Astrocyte of the hippocampus (primary cell): ENCODE results near the gene LDLRAD2.
"Not testable (repeated sequence)": the region's sequence is repeated elsewhere in the genome, so short reads cannot be mapped to it uniquely, and the experiment has no call there.

ENCODE experiments used
- DNase-seq: peaks from one replicate; pipeline ENCODE4 v3.0.0; 2011; ENCODE audit warnings: low read depth, low spot score

LDLRAD2 gene

GRCh38 chr1:21823980-21824702 is 12.1 kb downstream of the LDLRAD2 start:
- DNase-seq: no peak

- DNase-seq: no peak
Measured at GRCh38 chr1:21824926-21825325, 12.9 kb downstream of the LDLRAD2 start.

GRCh38 chr1:21825393-21825792 is 13.3 kb downstream of the LDLRAD2 start:
- DNase-seq: no peak

DNA sequence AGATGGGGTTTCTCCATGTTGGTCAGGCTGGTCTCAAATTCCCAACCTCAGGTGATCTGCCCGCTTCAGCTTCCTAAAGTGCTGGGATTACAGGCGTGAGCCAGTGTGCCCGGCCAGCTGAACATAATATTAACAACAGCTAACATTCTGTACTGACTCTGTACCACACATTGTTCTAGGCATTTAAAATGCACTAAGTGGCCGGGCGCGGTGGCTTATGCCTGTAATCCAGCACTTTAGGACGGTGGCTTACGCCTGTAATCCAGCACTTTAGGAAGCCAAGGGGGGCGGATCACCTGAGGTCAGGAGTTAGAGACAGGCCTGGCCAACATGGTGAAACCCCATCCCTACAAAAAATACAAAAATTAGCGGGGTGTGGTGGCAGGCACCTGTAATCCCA is 14.6 kb downstream of the LDLRAD2 start:
- not testable (repeated sequence) for DNase-seq

DNA sequence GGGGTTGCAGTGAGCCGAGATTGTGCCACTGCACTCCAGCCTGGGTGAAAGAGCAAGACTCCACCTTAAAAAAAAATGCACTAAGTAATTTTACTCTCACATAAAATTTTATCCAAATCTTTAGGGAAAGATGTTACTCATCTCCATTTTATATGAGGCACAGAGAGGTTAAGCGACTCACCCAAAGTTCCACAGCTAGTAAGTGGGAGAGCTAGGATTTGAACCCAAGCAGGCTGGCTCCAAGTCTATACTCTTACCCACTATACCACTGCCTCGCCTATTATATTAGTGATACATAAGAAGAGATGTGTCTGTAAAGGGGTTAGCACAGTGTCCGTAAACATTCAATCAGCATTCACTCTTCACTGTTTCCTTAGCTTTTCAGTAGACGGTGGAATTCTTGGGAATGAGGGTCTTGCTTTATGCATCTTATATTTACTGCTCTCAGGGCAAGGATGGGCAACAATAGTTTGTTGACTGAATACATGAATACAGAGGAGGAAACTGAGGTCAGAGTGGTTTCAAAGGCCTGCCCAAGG is 15.1 kb downstream of the LDLRAD2 start:
- DNase-seq: no peak

DNA sequence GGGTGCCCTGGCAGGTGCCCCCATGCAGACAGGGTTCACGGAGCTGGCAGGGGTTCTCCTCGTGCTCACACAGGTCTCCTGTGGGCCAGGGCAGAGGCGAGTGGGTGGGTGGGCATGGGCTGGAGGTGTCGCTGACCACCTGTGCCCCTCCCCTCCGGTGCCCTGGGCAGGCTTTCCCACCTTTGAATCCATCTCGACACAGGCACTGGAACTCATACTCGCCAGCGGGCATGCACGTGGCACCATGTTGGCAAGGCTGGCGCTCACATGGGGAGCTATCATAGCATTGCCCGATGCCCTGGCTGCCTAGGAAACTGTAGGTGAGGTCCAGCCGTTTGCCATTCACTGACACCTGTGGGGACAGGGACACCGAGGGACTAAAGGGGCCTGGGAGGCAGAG is 16.0 kb downstream of the LDLRAD2 start:
- DNase-seq: no peak

DNA sequence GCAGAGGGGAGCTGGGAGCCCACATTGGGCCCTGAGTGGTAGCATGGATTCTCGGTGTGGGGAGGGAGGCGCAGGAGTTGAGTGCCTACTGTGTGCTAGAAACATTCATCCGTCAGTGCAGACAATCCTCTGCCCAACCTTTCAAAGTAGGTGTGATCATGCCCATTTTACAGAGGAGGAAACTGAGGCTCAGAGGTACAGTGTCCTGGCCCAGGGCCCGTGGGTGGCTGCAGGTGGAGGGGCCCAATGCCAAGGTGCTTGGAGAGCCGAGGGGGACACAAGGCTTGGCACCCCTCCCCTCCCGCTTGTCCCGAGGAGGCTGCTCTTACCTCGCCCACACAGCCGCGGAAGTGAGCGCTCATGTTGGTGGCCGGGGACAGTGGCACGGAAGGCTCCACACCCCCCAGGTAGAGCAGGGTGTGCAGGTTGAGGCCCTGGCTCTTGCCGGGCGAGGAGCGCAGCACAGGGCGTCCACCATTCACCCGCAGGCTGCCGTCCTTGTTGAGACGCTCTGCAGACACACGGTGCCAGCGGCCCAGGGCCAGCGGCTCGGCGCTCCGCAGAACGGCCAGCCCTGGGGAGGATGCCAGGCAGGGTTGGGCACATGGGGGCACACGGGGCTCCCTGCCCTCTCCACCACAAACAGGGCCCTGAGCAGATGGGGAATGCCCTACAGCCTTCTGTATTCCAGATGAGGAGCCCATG is 16.6 kb downstream of the LDLRAD2 start:
- no peak for DNase-seq

GRCh38 chr1:21829294-21829693 is 17.2 kb downstream of the LDLRAD2 start:
- no peak for DNase-seq

- no peak for DNase-seq
Measured at GRCh38 chr1:21830792-21831453, 18.9 kb downstream of the LDLRAD2 start.

GRCh38 chr1:21831454-21831970 is 19.4 kb downstream of the LDLRAD2 start:
- DNase-seq: no peak

DNA sequence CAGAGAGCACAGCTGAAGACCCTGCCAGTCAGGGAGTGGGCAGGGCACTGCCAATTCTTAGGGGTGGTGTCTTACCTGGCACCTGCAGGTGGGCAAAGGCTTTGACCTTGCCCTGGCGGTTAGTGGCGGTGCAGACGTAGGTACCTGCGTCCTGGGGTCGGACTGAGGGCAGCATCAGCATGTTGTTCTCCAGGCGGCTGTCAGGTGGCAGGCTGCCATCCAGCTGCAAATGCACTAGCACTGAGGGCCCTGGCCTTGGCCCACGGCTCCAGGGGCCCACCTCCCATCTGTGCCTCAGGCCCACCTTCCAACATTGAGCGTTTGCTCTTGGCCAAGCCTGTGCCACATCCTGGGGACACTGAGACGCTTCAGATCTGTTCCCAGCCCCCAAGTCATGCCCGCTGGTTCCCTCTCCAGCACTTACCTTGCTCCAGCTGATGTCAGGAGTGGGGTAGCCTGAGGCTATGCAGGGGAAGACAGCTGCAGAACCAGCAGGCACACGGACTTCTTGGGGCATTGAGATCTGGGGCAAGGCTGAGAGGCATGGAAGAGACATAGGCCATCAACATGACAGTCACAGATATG is 21.4 kb downstream of the LDLRAD2 start:
- DNase-seq: no peak

DNA sequence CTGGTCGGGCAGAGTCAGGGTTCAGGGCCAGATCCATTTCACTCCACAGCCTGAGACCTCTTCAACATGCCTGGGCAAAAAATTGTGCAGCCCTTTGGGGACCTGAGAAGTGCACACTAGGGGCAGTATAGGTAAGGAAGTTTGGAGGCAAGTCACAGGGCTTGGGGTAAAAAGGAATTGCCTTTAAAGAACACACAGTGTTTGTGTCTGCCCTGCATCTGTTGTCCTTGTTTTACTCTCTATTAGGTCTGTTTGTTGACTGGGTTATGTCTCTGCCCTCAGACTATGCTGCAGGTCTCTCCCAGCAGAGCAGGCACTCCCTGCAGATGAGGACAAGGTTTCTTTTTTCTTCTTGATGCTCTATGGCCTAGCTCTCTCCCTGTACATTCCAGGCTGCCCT is 22.0 kb downstream of the LDLRAD2 start:
- DNase-seq: no peak

- DNase-seq: no peak
Measured at GRCh38 chr1:21834666-21835065, 22.6 kb downstream of the LDLRAD2 start.

- no peak for DNase-seq
Measured at GRCh38 chr1:21836010-21836409, 23.9 kb downstream of the LDLRAD2 start.

DNA sequence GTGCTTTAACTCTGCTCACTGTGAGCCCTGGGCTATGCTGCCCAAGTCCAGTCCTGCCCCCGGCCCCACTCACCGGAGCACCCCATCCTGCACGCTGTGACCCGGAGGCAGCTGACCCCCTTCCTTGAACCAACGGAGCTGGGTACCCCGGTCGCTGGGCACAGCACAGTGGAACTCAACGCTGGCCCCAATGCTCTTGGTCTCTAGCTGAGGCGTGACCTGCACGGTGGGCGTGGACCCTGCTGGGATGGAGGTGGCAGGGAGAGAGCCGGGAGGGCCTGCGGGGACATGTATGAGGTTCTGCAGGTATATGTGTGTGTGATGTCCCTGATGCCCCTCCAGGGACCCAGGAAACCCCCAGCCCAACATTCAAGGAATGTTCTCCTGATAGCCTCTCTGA is 24.7 kb downstream of the LDLRAD2 start:
- DNase-seq: no peak

GRCh38 chr1:21837476-21837875 is 25.4 kb downstream of the LDLRAD2 start:
- no peak for DNase-seq

DNA sequence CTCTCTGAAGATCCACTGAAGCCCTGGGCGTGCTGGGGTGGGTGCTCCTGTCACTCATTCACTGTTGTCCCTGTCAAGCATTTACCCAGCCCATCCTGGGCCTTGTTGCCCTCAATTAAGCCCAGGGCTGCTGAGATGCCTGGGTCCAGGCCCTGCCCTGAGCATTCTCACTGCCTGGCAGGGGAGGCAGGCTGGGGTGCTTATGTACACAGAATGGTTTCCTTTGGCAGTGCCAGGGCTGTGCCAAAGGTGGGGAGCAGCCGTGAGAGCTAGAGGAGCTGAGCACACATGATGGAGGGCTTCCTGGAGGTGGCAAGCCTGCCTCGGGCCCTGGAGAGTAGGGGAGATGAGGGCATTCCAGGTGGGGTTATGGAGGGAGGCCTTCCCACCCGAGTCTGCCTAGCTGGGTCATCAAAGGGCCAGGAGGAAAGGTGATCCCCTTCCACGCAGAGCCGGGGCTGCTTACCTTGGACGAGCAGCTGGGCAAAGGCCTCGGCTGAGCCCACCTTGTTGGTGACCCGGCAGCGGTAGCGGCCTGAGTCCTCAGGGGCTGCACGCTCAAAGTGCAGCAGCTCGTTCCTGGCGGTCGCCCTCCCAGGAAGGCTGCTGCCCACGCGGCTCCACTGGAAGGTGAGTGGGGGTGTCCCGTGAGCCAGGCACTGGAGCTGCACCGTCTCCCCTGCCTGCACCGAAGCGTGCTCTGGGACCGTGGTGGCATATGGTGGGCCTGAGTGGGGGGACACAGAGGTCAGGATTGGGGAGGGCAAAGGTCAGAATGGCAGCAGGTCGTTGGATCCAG is 26.5 kb downstream of the LDLRAD2 start:
- DNase-seq: no peak

DNA sequence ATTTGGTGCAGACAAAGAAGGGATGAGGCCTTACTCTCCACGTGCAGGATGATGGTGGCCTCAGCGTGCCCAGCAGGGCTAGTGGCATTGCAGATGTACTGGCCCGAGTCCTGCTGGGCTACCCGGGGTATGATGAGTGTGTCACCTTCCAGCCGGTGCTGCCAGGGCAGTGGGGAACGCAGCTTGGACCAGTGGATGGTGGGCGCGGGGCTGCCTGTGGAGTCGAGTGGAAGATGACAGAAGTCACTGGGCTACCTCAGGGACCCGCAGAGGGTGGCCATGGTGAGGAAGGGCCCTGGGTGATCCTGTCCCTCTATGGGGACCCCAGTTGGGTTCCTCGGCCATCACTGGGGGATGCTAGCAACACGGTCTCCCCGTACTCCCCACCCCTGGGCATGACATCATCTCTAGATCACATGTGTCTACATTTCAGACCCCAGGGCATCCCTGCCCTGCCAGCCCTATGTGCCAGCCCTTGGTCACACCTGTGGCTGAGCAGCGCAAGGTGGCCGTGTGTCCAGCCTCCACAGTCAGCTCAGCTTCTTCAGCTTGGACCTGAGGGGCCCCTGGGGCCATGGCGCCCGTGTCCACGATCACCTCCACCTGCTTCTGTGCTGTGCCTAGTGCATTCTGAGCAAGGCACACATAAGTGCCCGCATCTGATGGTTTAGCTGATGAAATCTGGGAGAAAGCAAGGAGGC is 27.4 kb downstream of the LDLRAD2 start:
- no peak for DNase-seq

DNA sequence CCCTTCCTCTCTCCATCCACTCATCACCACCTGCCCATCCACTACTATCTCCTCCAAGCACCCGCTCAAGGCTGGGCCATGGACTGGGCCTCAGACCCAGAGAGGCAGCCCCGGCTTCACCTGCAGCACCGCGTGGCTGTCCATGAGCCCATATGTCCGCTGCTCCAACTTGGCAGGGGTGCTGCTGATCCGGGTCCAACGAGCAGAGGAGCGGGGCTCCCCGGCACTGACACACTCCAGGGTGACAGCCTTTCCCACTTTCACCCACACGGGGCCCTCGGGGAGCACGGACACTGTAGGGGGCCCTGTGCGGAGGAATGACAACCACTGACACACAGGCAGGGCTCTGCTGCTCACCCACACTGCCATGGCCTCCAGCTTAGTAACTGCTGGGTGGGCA is 28.9 kb downstream of the LDLRAD2 start:
- no peak for DNase-seq

DNA sequence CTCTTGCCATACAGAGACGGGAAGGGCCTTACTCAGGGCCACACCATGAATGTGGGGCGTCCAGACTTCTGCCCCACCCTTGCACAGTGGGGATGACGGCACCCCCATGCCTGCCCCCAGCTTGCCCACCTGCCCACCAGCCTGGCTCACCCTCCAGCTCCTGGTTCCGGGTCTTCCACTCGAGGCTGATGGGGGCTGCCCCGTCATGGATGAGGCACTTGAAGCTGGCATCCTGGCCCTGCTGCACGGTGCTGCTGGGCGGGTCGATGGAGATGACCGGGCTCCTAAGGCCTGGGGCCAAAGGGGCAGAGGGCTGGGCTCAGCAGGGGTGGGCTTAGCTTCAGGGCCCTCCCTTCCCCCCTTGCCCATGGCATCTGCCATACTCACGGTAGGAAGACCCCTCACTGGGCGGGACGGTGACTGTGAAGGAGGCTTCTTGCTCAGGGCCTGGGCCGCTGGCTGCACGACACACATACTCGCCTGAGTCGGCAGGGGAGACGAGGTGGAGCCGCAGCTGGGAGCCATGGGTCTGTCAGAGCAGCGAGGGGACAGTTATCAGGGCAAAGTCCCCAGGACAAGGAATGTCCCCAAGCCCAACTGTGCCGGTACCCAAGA is 29.9 kb downstream of the LDLRAD2 start:
- no peak for DNase-seq
